GM23338 (cell line): Measurements from ENCODE around the gene OIP5. TPM values are rescaled to one million over a fixed set of nuclear protein-coding genes. Genes with fewer than 3 reads are reported as not detected.

Source experiments
- ATAC-seq: fragments of 200-7000 bp; cut with Tn5 transposase; 3 replicates; pipeline ENCODE4 v1.9.1; 2020
- DNase-seq: peaks from one replicate; pipeline ENCODE4 v3.0.0-alpha.2; 2015; ENCODE audit warnings: low spot score
- H2AFZ ChIP-seq: fragments of 200-600 bp; sonication (generic); 2 replicates; pipeline ENCODE4 v1.8.0; 2016; ENCODE audit warnings: antibody characterized with exemption, mild to moderate bottlenecking, moderate library complexity
- H3F3A ChIP-seq: fragments of 200-600 bp; sonication (generic); replicated peaks from 2 replicates; pipeline ENCODE4 v1.8.0; 2017; ENCODE audit warnings: antibody characterized with exemption, mixed run types, low read depth
- H3K27ac ChIP-seq: fragments of 200-600 bp; sonication (generic); 2 replicates; pipeline ENCODE4 v1.6.1; 2016; ENCODE audit warnings: low read depth
- H3K27me3 ChIP-seq: fragments of 200-600 bp; sonication (generic); 2 replicates; pipeline ENCODE4 v1.8.0; 2016; ENCODE audit warnings: mild to moderate bottlenecking, mixed run types, moderate library complexity; ENCODE audit not compliant: insufficient read depth
- H3K36me3 ChIP-seq: fragments of 200-600 bp; sonication (generic); 2 replicates; pipeline ENCODE4 v1.8.0; 2016; ENCODE audit warnings: mild to moderate bottlenecking; ENCODE audit not compliant: insufficient read depth
- H3K4me1 ChIP-seq: fragments of 200-600 bp; sonication (generic); 2 replicates; pipeline ENCODE4 v1.8.0; 2016; ENCODE audit warnings: mild to moderate bottlenecking, moderate library complexity; ENCODE audit not compliant: insufficient read depth
- H3K4me2 ChIP-seq: fragments of 200-600 bp; sonication (generic); 2 replicates; pipeline ENCODE4 v1.7.1; 2017; ENCODE audit warnings: mixed run types
- H3K4me3 ChIP-seq: fragments of 200-600 bp; sonication (generic); 2 replicates; pipeline ENCODE4 v1.6.1; 2016; ENCODE audit warnings: mixed run types
- H3K79me2 ChIP-seq: fragments of 200-600 bp; sonication (generic); replicated peaks from 2 replicates; pipeline ENCODE4 v1.8.0; 2017; ENCODE audit warnings: mild to moderate bottlenecking; ENCODE audit not compliant: insufficient read depth
- H3K9me2 ChIP-seq: fragments of 200-600 bp; sonication (generic); 2 replicates; pipeline ENCODE4 v1.8.0; 2017; ENCODE audit not compliant: insufficient read depth
- H4K20me1 ChIP-seq: fragments of 200-600 bp; sonication (generic); replicated peaks from 2 replicates; pipeline ENCODE4 v1.8.0; 2017; ENCODE audit warnings: mild to moderate bottlenecking; ENCODE audit not compliant: insufficient read depth
- H3K27ac Mint-ChIP-seq: 2 replicates; pipeline ENCODE4 v1.8.0; 2020; ENCODE audit warnings: inconsistent platforms, mild to moderate bottlenecking, moderate library complexity, mixed read lengths
- H3K27me3 Mint-ChIP-seq: 3 replicates; pipeline ENCODE4 v1.8.0; 2022; ENCODE audit warnings: low read depth, mild to moderate bottlenecking, moderate library complexity, mixed read lengths, inconsistent platforms; ENCODE audit not compliant: insufficient read depth, poor library complexity
- H3K36me3 Mint-ChIP-seq: 3 replicates; pipeline ENCODE4 v1.8.0; 2021; ENCODE audit warnings: low read depth, mild to moderate bottlenecking, inconsistent platforms, moderate library complexity, mixed read lengths
- H3K4me1 Mint-ChIP-seq: 3 replicates; pipeline ENCODE4 v1.8.0; 2020; ENCODE audit warnings: mild to moderate bottlenecking, inconsistent platforms, mixed read lengths
- H3K4me3 Mint-ChIP-seq: 3 replicates; pipeline ENCODE4 v1.8.0; 2021; ENCODE audit warnings: moderate library complexity, mild to moderate bottlenecking, inconsistent platforms, mixed read lengths
- H3K9me3 Mint-ChIP-seq: 3 replicates; pipeline ENCODE4 v1.8.0; 2020; ENCODE audit warnings: moderate library complexity, mild to moderate bottlenecking, inconsistent platforms, mixed read lengths
- CREB1 ChIP-seq: fragments of 250-450 bp; sonication (Bioruptor Pico); IDR thresholded peaks from 2 replicates; pipeline ENCODE4 v1.5.0; 2020; ENCODE audit warnings: low read depth, mild to moderate bottlenecking, moderate library complexity
- EZH2 ChIP-seq: fragments of 200-600 bp; sonication (generic); IDR thresholded peaks from one replicate; pipeline ENCODE4 v1.8.0; 2017; ENCODE audit warnings: antibody characterized with exemption, mild to moderate bottlenecking, low read depth; ENCODE audit not compliant: unreplicated experiment
- EZH2phosphoT487 ChIP-seq: fragments of 200-600 bp; sonication (generic); IDR thresholded peaks from one replicate; pipeline ENCODE4 v1.8.1; 2018; ENCODE audit warnings: antibody characterized with exemption; ENCODE audit not compliant: unreplicated experiment
- JUNB ChIP-seq: IDR thresholded peaks from one replicate; pipeline ENCODE4 v1.6.1; 2016; ENCODE audit warnings: antibody characterized with exemption; ENCODE audit not compliant: unreplicated experiment
- NANOG ChIP-seq: IDR thresholded peaks from 2 replicates; pipeline ENCODE4 v1.6.1; 2016; ENCODE audit warnings: antibody characterized with exemption, borderline replicate concordance
- POLR2AphosphoS5 ChIP-seq: IDR thresholded peaks from 2 replicates; pipeline ENCODE4 v1.6.1; 2016; ENCODE audit warnings: antibody characterized with exemption, low read depth
- STAT1 ChIP-seq: IDR thresholded peaks from one replicate; pipeline ENCODE4 v1.6.1; 2016; ENCODE audit warnings: antibody characterized with exemption; ENCODE audit not compliant: unreplicated experiment
- ZNF114 ChIP-seq: fragments of 250-450 bp; sonication (Bioruptor Pico); IDR thresholded peaks from 2 replicates; pipeline ENCODE4 v1.5.0; 2020; ENCODE audit warnings: mild to moderate bottlenecking, moderate library complexity
- ZNF331 ChIP-seq: fragments of 250-450 bp; sonication (Bioruptor Pico); IDR thresholded peaks from 2 replicates; pipeline ENCODE4 v1.5.0; 2020; ENCODE audit warnings: low read depth, mild to moderate bottlenecking, moderate library complexity
- polyA plus RNA-seq: library from polyadenylated mRNA; unstranded; fragments of >200 nt; fragmentation: Nextera tagmentation; extraction: Ambion mirVana; gene quantifications from 2 replicates; pipeline ENCODE4 v1.2.1, GENCODE V29; 2016
- total RNA-seq: library from RNA; depleted of rRNA; stranded (reverse); fragments of >200 nt; shearing (Covaris generic); gene quantifications from 2 replicates; pipeline ENCODE4 v1.2.3, GENCODE V29; 2014
- TF ChIP-seq, protein P1 (sequence below): IDR thresholded peaks from one replicate; pipeline ENCODE4 v1.6.1; 2018; ENCODE audit warnings: antibody characterized with exemption; ENCODE audit not compliant: unreplicated experiment
- TF ChIP-seq, protein P2 (sequence below): fragments of 250-450 bp; sonication (Bioruptor Pico); IDR thresholded peaks from 2 replicates; pipeline ENCODE4 v1.5.0; 2020; ENCODE audit warnings: mild to moderate bottlenecking, moderate library complexity
- TF ChIP-seq, protein P3 (sequence below): IDR thresholded peaks from 2 replicates; pipeline ENCODE4 v1.6.1; 2016; ENCODE audit warnings: antibody characterized with exemption
- TF ChIP-seq, protein P4 (sequence below), 2 experiments: fragments of 200-600 bp in 1 of 2; sonication (generic) in 1 of 2; conservative IDR thresholded peaks; 2 replicates each; pipeline versions ENCODE4 v1.5.1 to v1.6.1; 2016 to 2017; ENCODE audit warnings: antibody characterized with exemption in 2 of 2, low read depth in 2 of 2, mild to moderate bottlenecking in 2 of 2, moderate library complexity in 1 of 2

Gene OIP5
- total and polyA plus RNA-seq, 2 experiments from 2014 or later: 61.1 to 71.7 TPM

DNA sequence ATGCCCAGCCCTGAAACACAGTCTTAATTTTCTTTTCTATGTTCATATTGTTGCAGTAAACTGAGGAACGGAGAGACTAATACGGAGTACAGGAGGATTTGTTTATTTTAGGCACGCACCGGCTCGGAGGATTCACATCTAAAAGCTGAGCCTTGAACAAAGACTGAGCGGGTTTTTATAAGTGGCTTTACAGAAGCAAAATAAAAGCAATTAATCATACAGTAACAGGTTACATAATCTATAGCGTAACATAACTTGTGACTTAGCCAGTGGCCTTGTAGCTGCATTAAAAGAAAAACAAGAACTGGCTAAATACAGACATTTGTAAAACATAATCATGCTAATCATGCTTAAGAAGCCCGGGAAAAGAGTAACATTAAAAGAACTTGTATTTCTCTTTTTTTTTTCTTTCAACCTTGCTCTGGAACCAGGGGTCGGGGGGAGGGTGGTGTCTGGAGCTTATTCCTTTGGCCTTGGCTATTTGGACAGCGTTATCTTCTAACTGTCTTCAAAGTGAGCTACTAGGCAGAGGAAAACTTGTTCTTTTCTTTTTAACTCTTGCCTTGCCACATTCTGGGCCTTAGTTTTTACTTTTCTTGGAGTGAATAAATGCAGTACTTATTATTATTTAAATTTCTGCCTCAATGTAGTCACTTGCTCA lies 17.8 kb upstream of the OIP5 start:
- H3K27ac ChIP-seq: no peak overlapping the region
- DNase-seq: no peak
- ATAC-seq: no peak
- H3F3A ChIP-seq: peaks cover 3% of the 10 kb centered on the region; the same call in 1 of the 2 replicates
- H2AFZ ChIP-seq: no peak overlapping the region
- H3K79me2 ChIP-seq: peaks cover 12% of the 10 kb centered on the region; the same call in 1 of the 2 replicates
- peaks cover 82% of the 10 kb centered on the region for H3K36me3 Mint-ChIP-seq
- H3K4me3 ChIP-seq: no peak overlapping the region
- H3K27me3 ChIP-seq: no peaks in the 10 kb centered on the region
- H3K4me2 ChIP-seq: no peak overlapping the region
- no peaks in the 10 kb centered on the region for H3K4me1 Mint-ChIP-seq
- TF ChIP-seq, protein P1, sequence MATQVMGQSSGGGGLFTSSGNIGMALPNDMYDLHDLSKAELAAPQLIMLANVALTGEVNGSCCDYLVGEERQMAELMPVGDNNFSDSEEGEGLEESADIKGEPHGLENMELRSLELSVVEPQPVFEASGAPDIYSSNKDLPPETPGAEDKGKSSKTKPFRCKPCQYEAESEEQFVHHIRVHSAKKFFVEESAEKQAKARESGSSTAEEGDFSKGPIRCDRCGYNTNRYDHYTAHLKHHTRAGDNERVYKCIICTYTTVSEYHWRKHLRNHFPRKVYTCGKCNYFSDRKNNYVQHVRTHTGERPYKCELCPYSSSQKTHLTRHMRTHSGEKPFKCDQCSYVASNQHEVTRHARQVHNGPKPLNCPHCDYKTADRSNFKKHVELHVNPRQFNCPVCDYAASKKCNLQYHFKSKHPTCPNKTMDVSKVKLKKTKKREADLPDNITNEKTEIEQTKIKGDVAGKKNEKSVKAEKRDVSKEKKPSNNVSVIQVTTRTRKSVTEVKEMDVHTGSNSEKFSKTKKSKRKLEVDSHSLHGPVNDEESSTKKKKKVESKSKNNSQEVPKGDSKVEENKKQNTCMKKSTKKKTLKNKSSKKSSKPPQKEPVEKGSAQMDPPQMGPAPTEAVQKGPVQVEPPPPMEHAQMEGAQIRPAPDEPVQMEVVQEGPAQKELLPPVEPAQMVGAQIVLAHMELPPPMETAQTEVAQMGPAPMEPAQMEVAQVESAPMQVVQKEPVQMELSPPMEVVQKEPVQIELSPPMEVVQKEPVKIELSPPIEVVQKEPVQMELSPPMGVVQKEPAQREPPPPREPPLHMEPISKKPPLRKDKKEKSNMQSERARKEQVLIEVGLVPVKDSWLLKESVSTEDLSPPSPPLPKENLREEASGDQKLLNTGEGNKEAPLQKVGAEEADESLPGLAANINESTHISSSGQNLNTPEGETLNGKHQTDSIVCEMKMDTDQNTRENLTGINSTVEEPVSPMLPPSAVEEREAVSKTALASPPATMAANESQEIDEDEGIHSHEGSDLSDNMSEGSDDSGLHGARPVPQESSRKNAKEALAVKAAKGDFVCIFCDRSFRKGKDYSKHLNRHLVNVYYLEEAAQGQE: no peak
- no peak for TF ChIP-seq ZNF114 (CRISPR knock-in tag)
- no peak for TF ChIP-seq ZNF331 (CRISPR knock-in tag)
- no peak for TF ChIP-seq NANOG
- TF ChIP-seq, protein P2, sequence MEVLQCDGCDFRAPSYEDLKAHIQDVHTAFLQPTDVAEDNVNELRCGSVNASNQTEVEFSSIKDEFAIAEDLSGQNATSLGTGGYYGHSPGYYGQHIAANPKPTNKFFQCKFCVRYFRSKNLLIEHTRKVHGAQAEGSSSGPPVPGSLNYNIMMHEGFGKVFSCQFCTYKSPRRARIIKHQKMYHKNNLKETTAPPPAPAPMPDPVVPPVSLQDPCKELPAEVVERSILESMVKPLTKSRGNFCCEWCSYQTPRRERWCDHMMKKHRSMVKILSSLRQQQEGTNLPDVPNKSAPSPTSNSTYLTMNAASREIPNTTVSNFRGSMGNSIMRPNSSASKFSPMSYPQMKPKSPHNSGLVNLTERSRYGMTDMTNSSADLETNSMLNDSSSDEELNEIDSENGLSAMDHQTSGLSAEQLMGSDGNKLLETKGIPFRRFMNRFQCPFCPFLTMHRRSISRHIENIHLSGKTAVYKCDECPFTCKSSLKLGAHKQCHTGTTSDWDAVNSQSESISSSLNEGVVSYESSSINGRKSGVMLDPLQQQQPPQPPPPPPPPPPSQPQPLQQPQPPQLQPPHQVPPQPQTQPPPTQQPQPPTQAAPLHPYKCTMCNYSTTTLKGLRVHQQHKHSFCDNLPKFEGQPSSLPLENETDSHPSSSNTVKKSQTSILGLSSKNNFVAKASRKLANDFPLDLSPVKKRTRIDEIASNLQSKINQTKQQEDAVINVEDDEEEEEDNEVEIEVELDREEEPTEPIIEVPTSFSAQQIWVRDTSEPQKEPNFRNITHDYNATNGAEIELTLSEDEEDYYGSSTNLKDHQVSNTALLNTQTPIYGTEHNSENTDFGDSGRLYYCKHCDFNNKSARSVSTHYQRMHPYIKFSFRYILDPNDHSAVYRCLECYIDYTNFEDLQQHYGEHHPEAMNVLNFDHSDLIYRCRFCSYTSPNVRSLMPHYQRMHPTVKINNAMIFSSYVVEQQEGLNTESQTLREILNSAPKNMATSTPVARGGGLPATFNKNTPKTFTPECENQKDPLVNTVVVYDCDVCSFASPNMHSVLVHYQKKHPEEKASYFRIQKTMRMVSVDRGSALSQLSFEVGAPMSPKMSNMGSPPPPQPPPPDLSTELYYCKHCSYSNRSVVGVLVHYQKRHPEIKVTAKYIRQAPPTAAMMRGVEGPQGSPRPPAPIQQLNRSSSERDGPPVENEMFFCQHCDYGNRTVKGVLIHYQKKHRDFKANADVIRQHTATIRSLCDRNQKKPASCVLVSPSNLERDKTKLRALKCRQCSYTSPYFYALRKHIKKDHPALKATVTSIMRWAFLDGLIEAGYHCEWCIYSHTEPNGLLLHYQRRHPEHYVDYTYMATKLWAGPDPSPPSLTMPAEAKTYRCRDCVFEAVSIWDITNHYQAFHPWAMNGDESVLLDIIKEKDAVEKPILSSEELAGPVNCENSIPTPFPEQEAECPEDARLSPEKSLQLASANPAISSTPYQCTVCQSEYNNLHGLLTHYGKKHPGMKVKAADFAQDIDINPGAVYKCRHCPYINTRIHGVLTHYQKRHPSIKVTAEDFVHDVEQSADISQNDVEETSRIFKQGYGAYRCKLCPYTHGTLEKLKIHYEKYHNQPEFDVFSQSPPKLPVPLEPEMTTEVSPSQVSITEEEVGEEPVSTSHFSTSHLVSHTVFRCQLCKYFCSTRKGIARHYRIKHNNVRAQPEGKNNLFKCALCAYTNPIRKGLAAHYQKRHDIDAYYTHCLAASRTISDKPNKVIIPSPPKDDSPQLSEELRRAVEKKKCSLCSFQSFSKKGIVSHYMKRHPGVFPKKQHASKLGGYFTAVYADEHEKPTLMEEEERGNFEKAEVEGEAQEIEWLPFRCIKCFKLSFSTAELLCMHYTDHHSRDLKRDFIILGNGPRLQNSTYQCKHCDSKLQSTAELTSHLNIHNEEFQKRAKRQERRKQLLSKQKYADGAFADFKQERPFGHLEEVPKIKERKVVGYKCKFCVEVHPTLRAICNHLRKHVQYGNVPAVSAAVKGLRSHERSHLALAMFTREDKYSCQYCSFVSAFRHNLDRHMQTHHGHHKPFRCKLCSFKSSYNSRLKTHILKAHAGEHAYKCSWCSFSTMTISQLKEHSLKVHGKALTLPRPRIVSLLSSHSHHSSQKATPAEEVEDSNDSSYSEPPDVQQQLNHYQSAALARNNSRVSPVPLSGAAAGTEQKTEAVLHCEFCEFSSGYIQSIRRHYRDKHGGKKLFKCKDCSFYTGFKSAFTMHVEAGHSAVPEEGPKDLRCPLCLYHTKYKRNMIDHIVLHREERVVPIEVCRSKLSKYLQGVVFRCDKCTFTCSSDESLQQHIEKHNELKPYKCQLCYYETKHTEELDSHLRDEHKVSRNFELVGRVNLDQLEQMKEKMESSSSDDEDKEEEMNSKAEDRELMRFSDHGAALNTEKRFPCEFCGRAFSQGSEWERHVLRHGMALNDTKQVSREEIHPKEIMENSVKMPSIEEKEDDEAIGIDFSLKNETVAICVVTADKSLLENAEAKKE (CRISPR knock-in tag): no peak
- TF ChIP-seq, protein P3, sequence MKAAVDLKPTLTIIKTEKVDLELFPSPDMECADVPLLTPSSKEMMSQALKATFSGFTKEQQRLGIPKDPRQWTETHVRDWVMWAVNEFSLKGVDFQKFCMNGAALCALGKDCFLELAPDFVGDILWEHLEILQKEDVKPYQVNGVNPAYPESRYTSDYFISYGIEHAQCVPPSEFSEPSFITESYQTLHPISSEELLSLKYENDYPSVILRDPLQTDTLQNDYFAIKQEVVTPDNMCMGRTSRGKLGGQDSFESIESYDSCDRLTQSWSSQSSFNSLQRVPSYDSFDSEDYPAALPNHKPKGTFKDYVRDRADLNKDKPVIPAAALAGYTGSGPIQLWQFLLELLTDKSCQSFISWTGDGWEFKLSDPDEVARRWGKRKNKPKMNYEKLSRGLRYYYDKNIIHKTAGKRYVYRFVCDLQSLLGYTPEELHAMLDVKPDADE: no peak
- TF ChIP-seq CREB1: no peak
- TF ChIP-seq POLR2AphosphoS5: no peak
- no peak for TF ChIP-seq EZH2
- TF ChIP-seq, protein P4, sequence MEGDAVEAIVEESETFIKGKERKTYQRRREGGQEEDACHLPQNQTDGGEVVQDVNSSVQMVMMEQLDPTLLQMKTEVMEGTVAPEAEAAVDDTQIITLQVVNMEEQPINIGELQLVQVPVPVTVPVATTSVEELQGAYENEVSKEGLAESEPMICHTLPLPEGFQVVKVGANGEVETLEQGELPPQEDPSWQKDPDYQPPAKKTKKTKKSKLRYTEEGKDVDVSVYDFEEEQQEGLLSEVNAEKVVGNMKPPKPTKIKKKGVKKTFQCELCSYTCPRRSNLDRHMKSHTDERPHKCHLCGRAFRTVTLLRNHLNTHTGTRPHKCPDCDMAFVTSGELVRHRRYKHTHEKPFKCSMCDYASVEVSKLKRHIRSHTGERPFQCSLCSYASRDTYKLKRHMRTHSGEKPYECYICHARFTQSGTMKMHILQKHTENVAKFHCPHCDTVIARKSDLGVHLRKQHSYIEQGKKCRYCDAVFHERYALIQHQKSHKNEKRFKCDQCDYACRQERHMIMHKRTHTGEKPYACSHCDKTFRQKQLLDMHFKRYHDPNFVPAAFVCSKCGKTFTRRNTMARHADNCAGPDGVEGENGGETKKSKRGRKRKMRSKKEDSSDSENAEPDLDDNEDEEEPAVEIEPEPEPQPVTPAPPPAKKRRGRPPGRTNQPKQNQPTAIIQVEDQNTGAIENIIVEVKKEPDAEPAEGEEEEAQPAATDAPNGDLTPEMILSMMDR (conservative IDR thresholded peaks at IDR 0.05; ENCODE audit: low read depth in 2 of 2): no peak
- TF ChIP-seq JUNB: no peak
- TF ChIP-seq STAT1: no peak
- no peak for TF ChIP-seq EZH2phosphoT487
- no peaks in the 10 kb centered on the region for H3K4me1 ChIP-seq
- no peaks in the 10 kb centered on the region for H3K9me2 ChIP-seq
- H3K27ac Mint-ChIP-seq: no peak overlapping the region
- H3K27me3 Mint-ChIP-seq: peaks cover 4% of the 10 kb centered on the region
- H4K20me1 ChIP-seq: peaks cover 7% of the 10 kb centered on the region
- H3K9me3 Mint-ChIP-seq: no peaks in the 10 kb centered on the region
- H3K4me3 Mint-ChIP-seq: no peak overlapping the region
- H3K36me3 ChIP-seq: peaks cover 74% of the 10 kb centered on the region
